ENCODE data around the gene PPY.
"Not testable (repeated sequence)": the region's sequence is repeated elsewhere in the genome, so short reads cannot be mapped to it uniquely, and the experiment has no call there.

PPY gene

DNA sequence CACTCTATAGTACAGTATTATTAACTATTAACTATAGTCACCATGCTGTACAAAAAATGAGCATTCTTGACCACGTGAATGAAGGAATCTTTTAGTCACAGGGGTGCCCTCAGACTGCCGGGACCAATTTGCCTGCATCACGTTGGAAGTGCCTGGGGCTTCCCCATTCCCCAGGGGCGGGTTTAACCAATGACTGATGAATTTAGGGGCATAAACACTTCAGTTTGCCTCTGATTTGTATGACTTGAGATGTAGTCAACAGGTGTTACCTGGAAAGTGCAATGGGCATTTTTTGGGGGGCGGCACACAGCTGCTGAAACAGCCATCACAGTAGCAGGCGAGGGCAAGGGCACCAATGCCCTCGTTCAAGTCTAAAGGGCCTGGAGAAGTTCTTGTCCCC, 20.2 kb upstream of the PPY start:
- TF ChIP-seq EZH2phosphoT487 (IDR thresholded peaks at IDR 0.05; ENCODE audit: low read length) = no peak
- TF ChIP-seq EZH2 (optimal IDR thresholded peaks at IDR 0.05; ENCODE audit: low read depth, low read length) = no peak
- TF ChIP-seq, protein P1, sequence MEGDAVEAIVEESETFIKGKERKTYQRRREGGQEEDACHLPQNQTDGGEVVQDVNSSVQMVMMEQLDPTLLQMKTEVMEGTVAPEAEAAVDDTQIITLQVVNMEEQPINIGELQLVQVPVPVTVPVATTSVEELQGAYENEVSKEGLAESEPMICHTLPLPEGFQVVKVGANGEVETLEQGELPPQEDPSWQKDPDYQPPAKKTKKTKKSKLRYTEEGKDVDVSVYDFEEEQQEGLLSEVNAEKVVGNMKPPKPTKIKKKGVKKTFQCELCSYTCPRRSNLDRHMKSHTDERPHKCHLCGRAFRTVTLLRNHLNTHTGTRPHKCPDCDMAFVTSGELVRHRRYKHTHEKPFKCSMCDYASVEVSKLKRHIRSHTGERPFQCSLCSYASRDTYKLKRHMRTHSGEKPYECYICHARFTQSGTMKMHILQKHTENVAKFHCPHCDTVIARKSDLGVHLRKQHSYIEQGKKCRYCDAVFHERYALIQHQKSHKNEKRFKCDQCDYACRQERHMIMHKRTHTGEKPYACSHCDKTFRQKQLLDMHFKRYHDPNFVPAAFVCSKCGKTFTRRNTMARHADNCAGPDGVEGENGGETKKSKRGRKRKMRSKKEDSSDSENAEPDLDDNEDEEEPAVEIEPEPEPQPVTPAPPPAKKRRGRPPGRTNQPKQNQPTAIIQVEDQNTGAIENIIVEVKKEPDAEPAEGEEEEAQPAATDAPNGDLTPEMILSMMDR (IDR thresholded peaks at IDR 0.05; ENCODE audit: low read length) = no peak
- no peaks in the 10 kb centered on the region for H3K9me3 ChIP-seq (replicated peaks; ENCODE audit: insufficient read depth, low read length)
- no peaks in the 10 kb centered on the region; the same call in 1 of the 2 replicates for H3K27me3 ChIP-seq (replicated peaks; ENCODE audit: insufficient read depth, low read length)
- H3K79me2 ChIP-seq (ENCODE audit: low read length) = no peaks in the 10 kb centered on the region
- H3K4me3 ChIP-seq (ENCODE audit: low read length) = no peak overlapping the region
- H3F3A ChIP-seq (ENCODE audit: insufficient read depth, low read length) = no peaks in the 10 kb centered on the region
- H3K36me3 ChIP-seq (replicated peaks; ENCODE audit: insufficient read depth, low read length) = no peaks in the 10 kb centered on the region
- H4K20me1 ChIP-seq (ENCODE audit: insufficient read depth, low read length) = no peaks in the 10 kb centered on the region
- no peak overlapping the region for H3K9ac ChIP-seq (ENCODE audit: low read length)
- DNase-seq = no peak
- no peaks in the 10 kb centered on the region for H3K9me2 ChIP-seq (replicated peaks; ENCODE audit: insufficient read depth, low read length)
- no peak overlapping the region for H3K4me2 ChIP-seq (ENCODE audit: low read depth, low read length)
- H2AFZ ChIP-seq (ENCODE audit: low read length) = no peak overlapping the region
- H3K27ac ChIP-seq (ENCODE audit: low read length) = no peak overlapping the region
- H3K4me1 ChIP-seq (ENCODE audit: low read length) = no peaks in the 10 kb centered on the region

DNA sequence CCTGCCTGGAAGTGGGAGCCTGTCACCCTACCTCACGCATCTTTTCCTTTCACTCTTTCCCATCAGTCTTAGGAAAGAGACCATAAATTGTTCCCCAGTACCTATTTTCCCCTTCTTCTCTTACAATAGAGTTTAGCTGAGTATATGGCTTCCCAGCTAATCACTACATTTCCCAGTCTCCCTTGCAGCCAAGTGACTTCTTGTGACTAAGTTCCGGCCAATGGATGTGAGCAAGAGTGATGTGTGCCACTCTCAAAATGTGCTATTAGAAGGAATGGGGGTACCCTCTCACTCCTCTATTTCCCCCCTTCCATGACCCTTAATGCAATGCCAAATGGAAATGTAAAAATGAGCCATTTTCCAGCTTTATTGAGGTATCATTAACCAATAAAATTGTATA, 19.7 kb upstream of the PPY start:
- no peaks in the 10 kb centered on the region for H3K4me1 ChIP-seq (ENCODE audit: low read length)
- no peak overlapping the region for H3K9ac ChIP-seq (ENCODE audit: low read length)
- no peaks in the 10 kb centered on the region for H3K9me2 ChIP-seq (replicated peaks; ENCODE audit: insufficient read depth, low read length)
- no peak overlapping the region for H2AFZ ChIP-seq (ENCODE audit: low read length)
- no peaks in the 10 kb centered on the region for H3F3A ChIP-seq (ENCODE audit: insufficient read depth, low read length)
- H3K4me3 ChIP-seq (ENCODE audit: low read length) = no peak overlapping the region
- DNase-seq = no peak
- TF ChIP-seq, protein P1 (IDR thresholded peaks at IDR 0.05; ENCODE audit: low read length) = no peak
- TF ChIP-seq EZH2 (optimal IDR thresholded peaks at IDR 0.05; ENCODE audit: low read depth, low read length) = no peak
- TF ChIP-seq EZH2phosphoT487 (IDR thresholded peaks at IDR 0.05; ENCODE audit: low read length) = no peak
- no peaks in the 10 kb centered on the region for H3K36me3 ChIP-seq (replicated peaks; ENCODE audit: insufficient read depth, low read length)
- H3K27me3 ChIP-seq (replicated peaks; ENCODE audit: insufficient read depth, low read length) = no peaks in the 10 kb centered on the region; the same call in 1 of the 2 replicates
- no peaks in the 10 kb centered on the region for H4K20me1 ChIP-seq (ENCODE audit: insufficient read depth, low read length)
- H3K27ac ChIP-seq (ENCODE audit: low read length) = no peak overlapping the region
- no peak overlapping the region for H3K4me2 ChIP-seq (ENCODE audit: low read depth, low read length)
- no peaks in the 10 kb centered on the region for H3K79me2 ChIP-seq (ENCODE audit: low read length)
- H3K9me3 ChIP-seq (replicated peaks; ENCODE audit: insufficient read depth, low read length) = no peaks in the 10 kb centered on the region

DNA sequence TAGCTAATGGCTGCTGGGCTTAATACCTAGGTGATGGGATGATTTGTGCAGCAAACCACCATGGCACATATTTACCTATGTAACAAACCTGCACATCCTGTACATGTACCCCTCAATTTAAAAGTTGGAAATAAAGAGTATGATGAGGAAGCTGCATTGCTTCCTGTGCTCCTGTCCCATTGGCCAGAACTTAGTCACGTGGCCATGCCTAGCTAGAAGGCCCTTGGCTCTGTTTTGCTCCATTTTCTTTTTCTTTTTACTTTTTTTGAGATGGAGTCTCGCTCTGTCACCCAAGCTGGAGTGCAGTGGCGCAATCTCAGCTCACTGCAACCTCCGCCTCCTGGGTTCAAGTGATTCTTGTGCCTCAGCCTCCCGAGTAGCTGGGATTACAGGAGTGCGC, 19.0 kb upstream of the PPY start:
- H3K9me3 ChIP-seq (replicated peaks; ENCODE audit: insufficient read depth, low read length); H3K27me3 ChIP-seq (replicated peaks; ENCODE audit: insufficient read depth, low read length); H3K36me3 ChIP-seq (replicated peaks; ENCODE audit: insufficient read depth, low read length); H2AFZ ChIP-seq (ENCODE audit: low read length); H3K27ac ChIP-seq (ENCODE audit: low read length); H3F3A ChIP-seq (ENCODE audit: insufficient read depth, low read length); H3K9ac ChIP-seq (ENCODE audit: low read length); H3K4me2 ChIP-seq (ENCODE audit: low read depth, low read length); H3K9me2 ChIP-seq (replicated peaks; ENCODE audit: insufficient read depth, low read length); H3K79me2 ChIP-seq (ENCODE audit: low read length); H4K20me1 ChIP-seq (ENCODE audit: insufficient read depth, low read length); DNase-seq; H3K4me1 ChIP-seq (ENCODE audit: low read length); H3K4me3 ChIP-seq (ENCODE audit: low read length): not testable (repeated sequence)

DNA sequence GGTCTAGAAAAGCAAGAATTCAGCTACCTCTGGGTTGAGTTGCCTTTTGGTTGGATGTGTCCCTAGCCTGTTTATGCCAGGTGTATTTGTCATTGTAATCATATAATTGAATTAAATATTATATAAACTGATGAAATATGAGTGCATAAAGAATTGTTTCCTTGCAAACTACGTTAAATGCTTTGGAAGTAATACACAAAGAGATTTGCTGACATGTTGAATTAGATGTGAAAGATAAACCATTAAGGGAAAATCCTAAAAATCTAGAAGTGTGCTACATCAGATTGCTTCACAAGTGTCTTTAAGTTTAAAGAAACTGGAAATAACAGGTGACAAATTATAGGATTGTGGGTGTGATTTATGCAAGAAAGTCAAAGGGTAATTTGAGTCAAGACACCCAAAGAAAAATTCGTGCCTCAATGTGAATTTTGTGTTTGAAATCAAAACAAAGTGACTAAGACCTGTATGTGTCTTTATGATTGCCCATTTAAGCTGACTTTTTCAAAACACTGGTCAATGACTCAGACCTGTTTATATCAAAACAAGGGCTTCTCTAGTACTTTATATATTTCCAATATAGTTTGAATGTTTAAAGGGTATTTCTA, 16.6 kb upstream of the PPY start:
- Histone ChIP-seq H3K4me2 (ENCODE audit: low read depth, low read length) (no peak overlapping the region), H2AFZ (ENCODE audit: low read length) (no peak overlapping the region), H3K27me3 (replicated peaks; ENCODE audit: insufficient read depth, low read length) (peaks cover 7% of the 10 kb centered on the region), H3K27ac (ENCODE audit: low read length) (no peak overlapping the region), H3K9me3 (replicated peaks; ENCODE audit: insufficient read depth, low read length) (no peaks in the 10 kb centered on the region), H3K4me1 (ENCODE audit: low read length) (no peaks in the 10 kb centered on the region), H3K9me2 (replicated peaks; ENCODE audit: insufficient read depth, low read length) (no peaks in the 10 kb centered on the region), H3K4me3 (ENCODE audit: low read length) (no peak overlapping the region), H3K9ac (ENCODE audit: low read length) (no peak overlapping the region), H3K36me3 (replicated peaks; ENCODE audit: insufficient read depth, low read length) (no peaks in the 10 kb centered on the region), H3F3A (ENCODE audit: insufficient read depth, low read length) (no peaks in the 10 kb centered on the region), H3K79me2 (ENCODE audit: low read length) (no peaks in the 10 kb centered on the region), H4K20me1 (ENCODE audit: insufficient read depth, low read length) (no peaks in the 10 kb centered on the region)
- DNase-seq = no peak
- TF ChIP-seq EZH2phosphoT487 (IDR thresholded peaks at IDR 0.05; ENCODE audit: low read length) = no peak
- TF ChIP-seq, protein P1 (IDR thresholded peaks at IDR 0.05; ENCODE audit: low read length) = no peak
- TF ChIP-seq EZH2 (optimal IDR thresholded peaks at IDR 0.05; ENCODE audit: low read depth, low read length) = no peak

All from MM.1S (cell line).